GM19043 (cell line): ENCODE results near the gene ATP13A3.
A peak's percentile ranks its signal among the peaks of the same experiment; 100 is the strongest.
"Not testable (repeated sequence)": the region's sequence is repeated elsewhere in the genome, so short reads cannot be mapped to it uniquely, and the experiment has no call there.

Source experiments
- ATAC-seq: cut with Tn5 transposase; IDR thresholded peaks from one replicate; pipeline ENCODE4 v1.9.1; 2021; ENCODE audit warnings: low read depth; ENCODE audit not compliant: unreplicated experiment

The ATP13A3 gene

GRCh38 chr3:194486540-194487288 lies at the start of gene ATP13A3:
ATP13A3 (minus strand) TSS chr3:194487002; CDS start chr3:194462190, 24,812 bp downstream.
- ATAC-seq = peak; percentile 52

GRCh38 chr3:194535199-194535598 lies 48.4 kb upstream of the ATP13A3 start:
- ATAC-seq = not testable (repeated sequence)

GRCh38 chr3:194534243-194534642 lies 47.4 kb upstream of the ATP13A3 start:
- no peak for ATAC-seq

GRCh38 chr3:194532591-194532990 lies 45.8 kb upstream of the ATP13A3 start:
- no peak for ATAC-seq

GRCh38 chr3:194527726-194528125 lies 40.9 kb upstream of the ATP13A3 start:
- ATAC-seq = no peak

- no peak for ATAC-seq
Measured at GRCh38 chr3:194526164-194526563, 39.4 kb upstream of the ATP13A3 start.

GRCh38 chr3:194522579-194523046 lies 35.8 kb upstream of the ATP13A3 start:
- no peak for ATAC-seq

GRCh38 chr3:194521510-194522260 lies 34.9 kb upstream of the ATP13A3 start:
- ATAC-seq = no peak

- not testable (repeated sequence) for ATAC-seq
Measured at GRCh38 chr3:194520682-194521162, 33.9 kb upstream of the ATP13A3 start.

- not testable (repeated sequence) for ATAC-seq
Measured at GRCh38 chr3:194520201-194520600, 33.4 kb upstream of the ATP13A3 start.

- ATAC-seq = no peak
Measured at GRCh38 chr3:194518652-194519051, 31.9 kb upstream of the ATP13A3 start.

- no peak for ATAC-seq
Measured at GRCh38 chr3:194517333-194517732, 30.5 kb upstream of the ATP13A3 start.

GRCh38 chr3:194514626-194515025 lies 27.8 kb upstream of the ATP13A3 start:
- ATAC-seq = no peak

- no peak for ATAC-seq
Measured at GRCh38 chr3:194512895-194513601, 26.2 kb upstream of the ATP13A3 start.

GRCh38 chr3:194508491-194509453 lies 22.0 kb upstream of the ATP13A3 start:
- no peak for ATAC-seq

GRCh38 chr3:194507571-194507970 lies 20.8 kb upstream of the ATP13A3 start:
- ATAC-seq = no peak

GRCh38 chr3:194505791-194506415 lies 19.1 kb upstream of the ATP13A3 start:
- no peak for ATAC-seq

- no peak for ATAC-seq
Measured at GRCh38 chr3:194504861-194505260, 18.1 kb upstream of the ATP13A3 start.

- no peak for ATAC-seq
Measured at GRCh38 chr3:194504146-194504545, 17.3 kb upstream of the ATP13A3 start.
